HEK293 (cell line): Measurements from ENCODE around the gene SUSD4.

Experiments
- HOXC10 ChIP-seq: sonication (generic); formaldehyde crosslinking; IDR thresholded peaks from 2 replicates; pipeline ENCODE4 v1.8.1; 2023; ENCODE audit warnings: mild to moderate bottlenecking, missing genetic modification reagents
- MZF1 ChIP-seq: fragments of 450-650 bp; formaldehyde crosslinking; IDR thresholded peaks from 2 replicates; pipeline ENCODE4 v1.5.1; 2017; ENCODE audit warnings: missing biosample characterization, missing genetic modification characterization, borderline replicate concordance
- ZNF133 ChIP-seq: fragments of 450-650 bp; formaldehyde crosslinking; IDR thresholded peaks from 2 replicates; pipeline ENCODE4 v1.5.1; 2016; ENCODE audit warnings: missing biosample characterization, missing genetic modification characterization
- ZNF184 ChIP-seq: fragments of 450-650 bp; IDR thresholded peaks from 2 replicates; pipeline ENCODE4 v1.5.1; 2018; ENCODE audit warnings: missing biosample characterization, mild to moderate bottlenecking, missing genetic modification characterization
- ZNF274 ChIP-seq, 2 experiments: fragments of 200-500 bp in 1 of 2; fragments of 450-650 bp in 1 of 2; sonication (Bioruptor generic) in 1 of 2; formaldehyde crosslinking in 1 of 2; IDR thresholded peaks; 2 replicates each; pipeline versions ENCODE4 v1.5.1 to v1.6.1; 2014 to 2016; ENCODE audit warnings: borderline replicate concordance in 1 of 2, inconsistent platforms in 1 of 2, low read length in 1 of 2, missing biosample characterization in 1 of 2, missing genetic modification characterization in 1 of 2
- TF ChIP-seq, protein P1 (sequence below): fragments of 450-650 bp; formaldehyde crosslinking; IDR thresholded peaks from 2 replicates; pipeline ENCODE4 v1.5.1; 2016; ENCODE audit warnings: missing biosample characterization, missing genetic modification characterization
- TF ChIP-seq, protein P2 (sequence below): fragments of 450-650 bp; formaldehyde crosslinking; IDR thresholded peaks from 2 replicates; pipeline ENCODE4 v1.5.1; 2017; ENCODE audit warnings: missing biosample characterization, missing genetic modification characterization
- TF ChIP-seq, protein P3 (sequence below): fragments of 450-650 bp; formaldehyde crosslinking; IDR thresholded peaks from 2 replicates; pipeline ENCODE4 v1.5.1; 2016; ENCODE audit warnings: missing biosample characterization, missing genetic modification characterization

DNA sequence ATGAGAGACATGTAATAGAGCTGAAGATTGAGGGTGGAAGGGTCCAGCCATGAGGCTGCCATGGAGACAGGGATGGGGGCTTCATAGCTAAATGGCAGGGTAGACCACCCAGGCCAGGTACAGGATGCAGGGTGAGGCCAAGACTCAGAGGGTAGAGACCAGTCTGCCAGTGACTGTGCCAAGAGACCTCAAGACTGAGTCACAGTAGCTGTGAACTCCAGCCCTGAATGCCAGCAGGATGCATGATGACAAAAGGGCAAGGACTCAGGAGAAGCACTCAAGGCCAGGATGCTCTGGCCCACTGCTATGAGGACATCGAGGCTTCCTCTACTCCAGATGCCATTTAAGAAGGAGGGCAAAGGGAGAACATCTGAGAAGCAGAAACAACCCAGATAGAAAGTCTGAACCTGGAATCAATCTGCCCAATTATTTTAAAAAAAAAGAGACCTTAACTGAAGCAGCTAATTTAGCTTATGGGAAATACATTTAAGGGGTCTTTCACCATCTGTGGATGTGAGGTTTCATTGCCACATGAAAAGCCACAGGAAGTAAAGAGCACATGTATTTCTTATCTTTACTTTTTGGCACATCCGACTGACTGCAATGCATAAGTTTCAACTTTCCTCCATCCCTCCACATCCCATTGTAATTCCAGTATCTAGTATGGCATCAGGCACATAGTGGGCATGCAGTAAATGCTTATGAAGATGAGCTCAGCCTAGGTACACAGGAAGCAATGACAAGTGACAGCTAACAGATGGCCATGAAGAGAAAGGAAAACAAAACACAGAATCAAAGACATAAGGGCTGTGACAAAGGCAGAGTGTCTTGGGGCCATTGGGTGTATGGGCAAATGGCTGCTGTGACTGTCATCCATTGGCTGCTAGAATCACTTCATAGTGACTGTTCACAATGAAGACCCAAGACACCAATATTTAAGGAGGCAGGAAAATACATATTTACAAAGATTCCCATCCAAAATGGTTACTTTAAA is 40.2 kb downstream of the SUSD4 start:
- no peak for TF ChIP-seq MZF1 (tag by site-specific recombination)
- TF ChIP-seq ZNF133 (tag by site-specific recombination): no peak
- TF ChIP-seq, protein P1, sequence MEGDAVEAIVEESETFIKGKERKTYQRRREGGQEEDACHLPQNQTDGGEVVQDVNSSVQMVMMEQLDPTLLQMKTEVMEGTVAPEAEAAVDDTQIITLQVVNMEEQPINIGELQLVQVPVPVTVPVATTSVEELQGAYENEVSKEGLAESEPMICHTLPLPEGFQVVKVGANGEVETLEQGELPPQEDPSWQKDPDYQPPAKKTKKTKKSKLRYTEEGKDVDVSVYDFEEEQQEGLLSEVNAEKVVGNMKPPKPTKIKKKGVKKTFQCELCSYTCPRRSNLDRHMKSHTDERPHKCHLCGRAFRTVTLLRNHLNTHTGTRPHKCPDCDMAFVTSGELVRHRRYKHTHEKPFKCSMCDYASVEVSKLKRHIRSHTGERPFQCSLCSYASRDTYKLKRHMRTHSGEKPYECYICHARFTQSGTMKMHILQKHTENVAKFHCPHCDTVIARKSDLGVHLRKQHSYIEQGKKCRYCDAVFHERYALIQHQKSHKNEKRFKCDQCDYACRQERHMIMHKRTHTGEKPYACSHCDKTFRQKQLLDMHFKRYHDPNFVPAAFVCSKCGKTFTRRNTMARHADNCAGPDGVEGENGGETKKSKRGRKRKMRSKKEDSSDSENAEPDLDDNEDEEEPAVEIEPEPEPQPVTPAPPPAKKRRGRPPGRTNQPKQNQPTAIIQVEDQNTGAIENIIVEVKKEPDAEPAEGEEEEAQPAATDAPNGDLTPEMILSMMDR (tag by site-specific recombination): no peak
- TF ChIP-seq, protein P2, sequence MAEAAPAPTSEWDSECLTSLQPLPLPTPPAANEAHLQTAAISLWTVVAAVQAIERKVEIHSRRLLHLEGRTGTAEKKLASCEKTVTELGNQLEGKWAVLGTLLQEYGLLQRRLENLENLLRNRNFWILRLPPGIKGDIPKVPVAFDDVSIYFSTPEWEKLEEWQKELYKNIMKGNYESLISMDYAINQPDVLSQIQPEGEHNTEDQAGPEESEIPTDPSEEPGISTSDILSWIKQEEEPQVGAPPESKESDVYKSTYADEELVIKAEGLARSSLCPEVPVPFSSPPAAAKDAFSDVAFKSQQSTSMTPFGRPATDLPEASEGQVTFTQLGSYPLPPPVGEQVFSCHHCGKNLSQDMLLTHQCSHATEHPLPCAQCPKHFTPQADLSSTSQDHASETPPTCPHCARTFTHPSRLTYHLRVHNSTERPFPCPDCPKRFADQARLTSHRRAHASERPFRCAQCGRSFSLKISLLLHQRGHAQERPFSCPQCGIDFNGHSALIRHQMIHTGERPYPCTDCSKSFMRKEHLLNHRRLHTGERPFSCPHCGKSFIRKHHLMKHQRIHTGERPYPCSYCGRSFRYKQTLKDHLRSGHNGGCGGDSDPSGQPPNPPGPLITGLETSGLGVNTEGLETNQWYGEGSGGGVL (tag by site-specific recombination): no peak
- TF ChIP-seq ZNF184 (tag by site-specific recombination): no peak
- no peak for TF ChIP-seq ZNF274 (IDR thresholded peaks at IDR 0.05; ENCODE audit: low read length)
- no peak for TF ChIP-seq ZNF274 (tag by site-specific recombination; IDR thresholded peaks at IDR 0.05; ENCODE audit: borderline replicate concordance)
- TF ChIP-seq, protein P3, sequence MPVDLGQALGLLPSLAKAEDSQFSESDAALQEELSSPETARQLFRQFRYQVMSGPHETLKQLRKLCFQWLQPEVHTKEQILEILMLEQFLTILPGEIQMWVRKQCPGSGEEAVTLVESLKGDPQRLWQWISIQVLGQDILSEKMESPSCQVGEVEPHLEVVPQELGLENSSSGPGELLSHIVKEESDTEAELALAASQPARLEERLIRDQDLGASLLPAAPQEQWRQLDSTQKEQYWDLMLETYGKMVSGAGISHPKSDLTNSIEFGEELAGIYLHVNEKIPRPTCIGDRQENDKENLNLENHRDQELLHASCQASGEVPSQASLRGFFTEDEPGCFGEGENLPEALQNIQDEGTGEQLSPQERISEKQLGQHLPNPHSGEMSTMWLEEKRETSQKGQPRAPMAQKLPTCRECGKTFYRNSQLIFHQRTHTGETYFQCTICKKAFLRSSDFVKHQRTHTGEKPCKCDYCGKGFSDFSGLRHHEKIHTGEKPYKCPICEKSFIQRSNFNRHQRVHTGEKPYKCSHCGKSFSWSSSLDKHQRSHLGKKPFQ (tag by site-specific recombination): no peak
- no peak for TF ChIP-seq HOXC10 (CRISPR knock-in tag)
